SK-N-MC (cell line): ENCODE measurements around the gene TMEM8B.

Source experiments
- DNase-seq: peaks from one replicate; pipeline ENCODE4 v3.0.0-alpha.2; 2011; ENCODE audit warnings: low read depth, low spot score
- H3K27ac ChIP-seq: fragments of 200-600 bp; sonication (generic); 2 replicates; pipeline ENCODE4 v1.5.1; 2016; ENCODE audit warnings: mixed run types
- H3K36me3 ChIP-seq: fragments of 200-600 bp; sonication (generic); 2 replicates; pipeline ENCODE4 v1.6.1; 2017; ENCODE audit warnings: antibody characterized with exemption, low read length, mixed read lengths; ENCODE audit not compliant: insufficient read depth
- H3K4me3 ChIP-seq: fragments of 200-600 bp; sonication (generic); 2 replicates; pipeline ENCODE4 v1.5.1; 2016
- H3K9ac ChIP-seq: fragments of 200-600 bp; sonication (generic); 2 replicates; pipeline ENCODE4 v1.8.0; 2017; ENCODE audit warnings: mixed run types, mixed read lengths; ENCODE audit not compliant: insufficient read length
- H3K9me3 ChIP-seq: fragments of 200-600 bp; sonication (generic); 2 replicates; pipeline ENCODE4 v1.6.1; 2017; ENCODE audit warnings: low read depth, mild to moderate bottlenecking, antibody characterized with exemption, low read length, moderate library complexity, mixed read lengths
- EZH2 ChIP-seq: fragments of 200-600 bp; sonication (generic); IDR thresholded peaks from one replicate; pipeline ENCODE4 v1.6.1; 2017; ENCODE audit warnings: antibody characterized with exemption
- FOXP2 ChIP-seq: optimal IDR thresholded peaks from 2 replicates; pipeline ENCODE3; 2011; ENCODE audit warnings: mild to moderate bottlenecking, moderate library complexity; ENCODE audit not compliant: insufficient read depth; ENCODE audit errors: extremely low read length, control extremely low read depth
- POLR2AphosphoS5 ChIP-seq: IDR thresholded peaks from 2 replicates; pipeline ENCODE4 v1.6.1; 2012; ENCODE audit warnings: mild to moderate bottlenecking, low read depth, low read length, borderline replicate concordance

The TMEM8B gene

DNA sequence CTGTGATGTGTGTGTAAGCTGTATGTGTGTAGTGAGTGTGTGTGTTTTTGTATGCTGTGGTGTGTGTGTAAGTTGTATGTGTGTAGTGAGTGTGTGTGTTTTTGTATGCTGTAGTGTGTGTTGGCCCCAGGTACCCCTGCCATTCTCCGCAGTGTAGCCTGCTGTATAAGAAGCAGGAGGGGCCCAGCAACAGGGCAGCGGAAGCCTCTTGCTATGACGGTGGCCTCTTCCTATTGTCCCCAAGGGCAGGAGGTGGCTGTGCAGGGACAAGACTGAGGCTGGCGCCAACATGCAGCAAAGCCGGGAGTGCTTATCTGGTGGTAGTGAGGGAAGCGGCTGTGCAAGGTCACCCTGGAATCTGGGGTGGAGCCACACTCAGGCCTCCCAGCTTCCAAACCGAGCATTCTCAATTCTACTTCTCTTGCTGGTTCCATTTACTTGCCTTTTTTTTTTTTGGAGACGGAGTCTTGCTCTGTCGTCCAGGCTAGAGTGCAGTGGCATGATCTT is 85.3 kb downstream of the TMEM8B start:
- Histone ChIP-seq H3K9me3 (no peaks in the 10 kb centered on the region), H3K36me3 (no peaks in the 10 kb centered on the region), H3K4me3 (no peak overlapping the region), H3K9ac (no peak overlapping the region), H3K27ac (no peak overlapping the region)
- peak; percentile 12 for DNase-seq
- TF ChIP-seq EZH2 (no peak), POLR2AphosphoS5 (no peak), FOXP2 (no peak)
